Bronchial epithelial cell (primary cell): Measurements from ENCODE around the gene SH3GL2. TPM values are rescaled to one million over a fixed set of nuclear protein-coding genes. Genes with fewer than 3 reads are reported as not detected.

ENCODE experiments used
- DNase-seq: peaks from one replicate; pipeline ENCODE4 v3.0.0-alpha.2; 2010; ENCODE audit warnings: low read depth
- FAIRE-seq: peaks from 2 replicates; lab custom pipeline; 2011; peaks lifted over from hg19 to GRCh38; lab: Jason Lieb, UNC
- H3K27me3 ChIP-seq: 2 replicates; pipeline ENCODE4 v1.5.1; 2011; ENCODE audit warnings: low read length; ENCODE audit not compliant: control insufficient read depth, insufficient read depth
- H3K36me3 ChIP-seq: 2 replicates; pipeline ENCODE4 v1.5.1; 2011; ENCODE audit warnings: low read length; ENCODE audit not compliant: control insufficient read depth, insufficient read depth
- H3K4me3 ChIP-seq: 2 replicates; pipeline ENCODE4 v1.5.1; 2011; ENCODE audit warnings: mild to moderate bottlenecking, low read depth, low read length, control low read depth
- total RNA-seq: library from RNA; depleted of rRNA; stranded (reverse); fragments of >200 nt; gene quantifications from 2 replicates; pipeline ENCODE4 v1.2.1, GENCODE V29; 2014
- TF ChIP-seq, protein P1 (sequence below): IDR thresholded peaks from 2 replicates; pipeline ENCODE4 v1.5.1; 2011; ENCODE audit warnings: mild to moderate bottlenecking, moderate library complexity, low read length, control low read depth, inconsistent platforms; ENCODE audit not compliant: insufficient read depth, severe bottlenecking

SH3GL2 gene
- total RNA-seq, 1 donor from 2014 or later: not detected

DNA sequence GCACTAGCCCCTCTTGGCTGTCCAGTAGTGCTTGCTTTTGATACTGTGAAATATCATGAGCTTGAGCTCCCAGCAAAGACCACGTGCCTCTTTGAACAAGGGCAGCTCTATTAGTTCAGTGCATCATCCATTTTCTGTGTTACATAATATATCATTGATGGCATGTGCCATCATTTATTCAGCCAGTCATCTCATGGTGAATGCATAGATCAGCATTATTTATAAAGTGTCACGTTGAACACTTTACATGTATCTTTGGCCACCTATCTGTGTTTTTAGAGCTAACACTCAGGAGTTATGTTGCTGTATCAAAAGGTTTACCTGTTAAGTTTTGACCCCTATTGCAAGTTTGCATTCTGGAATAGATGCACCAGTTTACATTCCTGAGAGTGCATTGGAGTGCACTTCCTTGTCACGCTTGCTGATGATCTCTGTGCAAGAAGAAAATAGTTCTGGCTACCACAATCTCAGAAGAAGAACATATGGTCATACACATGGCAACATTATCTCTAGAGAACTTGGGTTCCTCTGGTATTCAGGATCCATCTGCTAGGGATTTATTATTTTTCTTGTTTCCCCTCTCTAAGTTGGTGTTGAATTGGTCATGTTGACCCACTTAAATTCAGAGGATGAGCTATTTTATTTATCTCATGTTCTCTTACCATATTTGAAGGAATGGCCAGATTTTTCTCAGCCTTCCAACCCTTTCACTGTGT lies 120.9 kb downstream of the SH3GL2 start:
- FAIRE-seq (no peak), DNase-seq (no peak)
- Histone ChIP-seq H3K36me3 (no peaks in the 10 kb centered on the region), H3K27me3 (no peaks in the 10 kb centered on the region), H3K4me3 (no peak overlapping the region)
- TF ChIP-seq, protein P1, sequence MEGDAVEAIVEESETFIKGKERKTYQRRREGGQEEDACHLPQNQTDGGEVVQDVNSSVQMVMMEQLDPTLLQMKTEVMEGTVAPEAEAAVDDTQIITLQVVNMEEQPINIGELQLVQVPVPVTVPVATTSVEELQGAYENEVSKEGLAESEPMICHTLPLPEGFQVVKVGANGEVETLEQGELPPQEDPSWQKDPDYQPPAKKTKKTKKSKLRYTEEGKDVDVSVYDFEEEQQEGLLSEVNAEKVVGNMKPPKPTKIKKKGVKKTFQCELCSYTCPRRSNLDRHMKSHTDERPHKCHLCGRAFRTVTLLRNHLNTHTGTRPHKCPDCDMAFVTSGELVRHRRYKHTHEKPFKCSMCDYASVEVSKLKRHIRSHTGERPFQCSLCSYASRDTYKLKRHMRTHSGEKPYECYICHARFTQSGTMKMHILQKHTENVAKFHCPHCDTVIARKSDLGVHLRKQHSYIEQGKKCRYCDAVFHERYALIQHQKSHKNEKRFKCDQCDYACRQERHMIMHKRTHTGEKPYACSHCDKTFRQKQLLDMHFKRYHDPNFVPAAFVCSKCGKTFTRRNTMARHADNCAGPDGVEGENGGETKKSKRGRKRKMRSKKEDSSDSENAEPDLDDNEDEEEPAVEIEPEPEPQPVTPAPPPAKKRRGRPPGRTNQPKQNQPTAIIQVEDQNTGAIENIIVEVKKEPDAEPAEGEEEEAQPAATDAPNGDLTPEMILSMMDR: no peak

DNA sequence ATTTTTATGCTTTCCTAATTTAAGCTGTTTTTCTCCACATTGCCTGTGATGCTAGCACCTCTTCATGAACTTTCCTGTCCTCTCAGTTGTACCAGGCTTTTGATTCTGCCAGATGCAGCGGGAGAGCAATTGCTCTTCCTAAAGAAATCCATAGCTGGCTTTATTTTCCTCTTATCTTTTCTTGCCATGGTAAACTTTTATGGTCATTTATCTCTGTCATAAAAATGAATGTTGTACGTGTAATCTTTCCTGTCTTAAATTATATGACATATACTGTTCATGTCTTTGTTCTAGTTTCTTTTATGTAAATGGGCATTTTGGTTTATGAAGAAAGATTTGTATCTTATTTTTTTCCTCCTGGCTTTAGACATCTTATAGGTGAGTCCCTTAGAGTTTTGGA lies 127.5 kb downstream of the SH3GL2 start:
- Histone ChIP-seq H3K27me3 (no peaks in the 10 kb centered on the region), H3K36me3 (no peaks in the 10 kb centered on the region), H3K4me3 (no peak overlapping the region)
- FAIRE-seq (no peak), DNase-seq (no peak)
- TF ChIP-seq, protein P1: no peak

GRCh38 chr9:17719053-17719452 lies 140.2 kb downstream of the SH3GL2 start:
- Histone ChIP-seq H3K36me3 (no peaks in the 10 kb centered on the region), H3K27me3 (no peaks in the 10 kb centered on the region), H3K4me3 (no peak overlapping the region)
- TF ChIP-seq, protein P1: no peak
- DNase-seq (no peak), FAIRE-seq (no peak)

- no peaks in the 10 kb centered on the region for H3K36me3 ChIP-seq
- no peaks in the 10 kb centered on the region for H3K27me3 ChIP-seq
- DNase-seq: no peak
- TF ChIP-seq, protein P1: no peak
- no peak for FAIRE-seq
- H3K4me3 ChIP-seq: no peak overlapping the region
Measured at GRCh38 chr9:17721954-17722353, 143.1 kb downstream of the SH3GL2 start.

DNA sequence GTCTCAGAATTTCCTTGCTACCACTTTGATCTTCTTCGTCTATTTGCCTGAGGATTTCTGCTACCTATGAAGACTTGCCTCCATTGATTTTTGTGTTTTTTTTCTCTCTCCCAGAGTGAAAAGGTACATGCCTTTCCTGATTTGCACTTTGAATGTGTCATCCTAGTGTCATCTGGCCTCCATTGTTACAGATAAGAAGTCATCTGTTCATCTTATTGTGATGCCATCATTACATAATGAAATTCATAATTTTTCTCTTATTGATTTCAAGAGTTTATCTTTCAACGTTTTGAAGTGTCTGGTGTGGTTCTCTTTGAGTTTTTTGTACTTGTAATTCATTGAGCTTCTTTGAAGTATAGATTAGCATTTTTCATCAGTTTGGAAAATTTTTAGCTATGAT lies 144.8 kb downstream of the SH3GL2 start:
- DNase-seq (no peak), FAIRE-seq (no peak)
- Histone ChIP-seq H3K27me3 (no peaks in the 10 kb centered on the region), H3K4me3 (no peak overlapping the region), H3K36me3 (no peaks in the 10 kb centered on the region)
- TF ChIP-seq, protein P1: no peak
